PFSK-1 (cell line): ENCODE measurements around the gene NDUFA7.

Source experiments
- FOXP2 ChIP-seq: optimal IDR thresholded peaks from 2 replicates; pipeline ENCODE3; 2011; ENCODE audit warnings: borderline replicate concordance, control low read depth, inconsistent platforms; ENCODE audit not compliant: insufficient read depth; ENCODE audit errors: extremely low read length, extremely low read depth
- POLR2AphosphoS5 ChIP-seq: IDR thresholded peaks from 2 replicates; pipeline ENCODE4 v1.6.1; 2012; ENCODE audit warnings: low read depth, mild to moderate bottlenecking, control low read depth, low read length, moderate library complexity
- REST ChIP-seq, 2 experiments: IDR thresholded peaks; 2 replicates each; pipeline versions ENCODE4 v1.6.1 to v1.8.0; 2011 to 2012; ENCODE audit warnings: low read depth in 2 of 2, low read length in 2 of 2, control low read depth in 1 of 2, inconsistent platforms in 1 of 2, mild to moderate bottlenecking in 1 of 2, moderate library complexity in 1 of 2; ENCODE audit not compliant: insufficient read depth in 1 of 2
- SIN3A ChIP-seq: IDR thresholded peaks from 2 replicates; pipeline ENCODE4 v1.6.1; 2012; ENCODE audit warnings: mild to moderate bottlenecking, low read length, moderate library complexity, borderline replicate concordance; ENCODE audit not compliant: insufficient read depth
- TAF1 ChIP-seq: IDR thresholded peaks from 2 replicates; pipeline ENCODE4 v1.6.1; 2012; ENCODE audit warnings: low read length, control low read depth, borderline replicate concordance; ENCODE audit not compliant: insufficient read depth

NDUFA7 gene

GRCh38 chr19:8342316-8342683, 21.1 kb upstream of the NDUFA7 start:
- no peak for TF ChIP-seq POLR2AphosphoS5
- TF ChIP-seq FOXP2 = no peak
- no peak for TF ChIP-seq REST (IDR thresholded peaks at IDR 0.05; ENCODE audit: insufficient read depth in 1 of 2, low read depth in 2 of 2, low read length in 2 of 2)
- no peak for TF ChIP-seq TAF1
- TF ChIP-seq SIN3A = no peak

DNA sequence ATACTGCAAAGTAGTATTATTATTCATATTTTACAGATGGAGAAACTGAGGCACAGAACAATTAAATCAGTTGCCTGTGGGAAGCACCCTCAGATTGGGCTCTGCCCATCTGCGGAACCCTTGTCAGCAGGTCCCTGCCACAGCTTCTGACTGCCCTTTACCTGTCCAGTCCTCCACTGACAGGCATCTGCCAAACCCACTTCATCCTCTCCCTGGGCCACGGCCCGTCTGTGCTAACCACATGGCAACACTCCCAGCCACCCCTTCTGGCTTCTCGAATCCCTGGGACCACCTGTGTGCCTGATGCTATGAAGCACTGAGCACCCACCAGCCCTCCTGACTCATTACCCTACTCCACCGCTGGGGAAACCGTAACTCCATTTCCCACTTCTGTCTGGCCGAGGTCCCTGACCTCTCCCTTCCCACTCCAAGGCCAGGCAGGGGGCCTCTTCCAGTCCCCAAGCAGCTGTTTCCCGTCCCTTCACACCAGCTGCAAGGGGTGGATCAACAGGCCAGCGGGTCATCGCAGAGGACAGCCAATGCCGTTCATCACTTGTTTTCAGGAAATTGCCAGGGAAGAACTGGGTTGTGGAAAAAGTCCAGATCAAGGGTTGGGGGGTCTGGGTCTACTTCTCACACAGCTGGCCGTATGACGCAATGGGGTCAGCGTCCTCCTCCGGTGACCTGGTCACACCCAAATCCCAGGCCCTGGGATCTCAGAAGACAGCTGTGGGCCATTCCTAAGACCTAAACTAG, 19.3 kb upstream of the NDUFA7 start:
- no peak for TF ChIP-seq TAF1
- TF ChIP-seq FOXP2 = no peak
- no peak for TF ChIP-seq POLR2AphosphoS5
- TF ChIP-seq SIN3A = no peak
- TF ChIP-seq REST (IDR thresholded peaks at IDR 0.05; ENCODE audit: insufficient read depth in 1 of 2, low read depth in 2 of 2, low read length in 2 of 2) = no peak

- TF ChIP-seq REST (IDR thresholded peaks at IDR 0.05; ENCODE audit: insufficient read depth in 1 of 2, low read depth in 2 of 2, low read length in 2 of 2) = no peak
Observed at GRCh38 chr19:8338835-8339234, 17.7 kb upstream of the NDUFA7 start.

- TF ChIP-seq REST (IDR thresholded peaks at IDR 0.05; ENCODE audit: insufficient read depth in 1 of 2, low read depth in 2 of 2, low read length in 2 of 2) (no peak), POLR2AphosphoS5 (no peak), SIN3A (no peak), FOXP2 (no peak), TAF1 (no peak)
Observed at GRCh38 chr19:8337728-8338127, 16.6 kb upstream of the NDUFA7 start.

DNA sequence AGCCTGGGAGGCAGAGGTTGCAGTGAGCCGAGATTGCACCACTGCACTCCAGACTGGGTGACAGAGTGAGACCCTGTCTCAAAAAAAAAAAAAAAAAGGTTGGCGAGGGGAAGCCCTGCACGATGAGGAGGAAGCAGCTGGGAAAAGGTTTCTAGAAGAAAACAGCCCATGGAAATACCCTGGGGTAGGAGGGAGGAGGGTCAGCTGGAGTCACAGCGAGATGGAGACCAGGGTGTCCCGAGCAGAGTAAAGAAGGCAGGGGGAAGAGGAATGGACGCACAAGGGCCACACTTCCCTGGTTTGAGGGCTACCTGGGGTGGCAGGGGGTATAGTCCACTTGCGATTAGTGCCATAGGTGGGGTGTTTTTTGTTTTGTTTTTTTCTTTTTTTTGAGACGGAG, 15.5 kb upstream of the NDUFA7 start:
- no peak for TF ChIP-seq TAF1
- no peak for TF ChIP-seq REST (IDR thresholded peaks at IDR 0.05; ENCODE audit: insufficient read depth in 1 of 2, low read depth in 2 of 2, low read length in 2 of 2)
- no peak for TF ChIP-seq SIN3A
- no peak for TF ChIP-seq FOXP2
- no peak for TF ChIP-seq POLR2AphosphoS5
